ENCODE measurements around the gene GAL3ST2.

DNA sequence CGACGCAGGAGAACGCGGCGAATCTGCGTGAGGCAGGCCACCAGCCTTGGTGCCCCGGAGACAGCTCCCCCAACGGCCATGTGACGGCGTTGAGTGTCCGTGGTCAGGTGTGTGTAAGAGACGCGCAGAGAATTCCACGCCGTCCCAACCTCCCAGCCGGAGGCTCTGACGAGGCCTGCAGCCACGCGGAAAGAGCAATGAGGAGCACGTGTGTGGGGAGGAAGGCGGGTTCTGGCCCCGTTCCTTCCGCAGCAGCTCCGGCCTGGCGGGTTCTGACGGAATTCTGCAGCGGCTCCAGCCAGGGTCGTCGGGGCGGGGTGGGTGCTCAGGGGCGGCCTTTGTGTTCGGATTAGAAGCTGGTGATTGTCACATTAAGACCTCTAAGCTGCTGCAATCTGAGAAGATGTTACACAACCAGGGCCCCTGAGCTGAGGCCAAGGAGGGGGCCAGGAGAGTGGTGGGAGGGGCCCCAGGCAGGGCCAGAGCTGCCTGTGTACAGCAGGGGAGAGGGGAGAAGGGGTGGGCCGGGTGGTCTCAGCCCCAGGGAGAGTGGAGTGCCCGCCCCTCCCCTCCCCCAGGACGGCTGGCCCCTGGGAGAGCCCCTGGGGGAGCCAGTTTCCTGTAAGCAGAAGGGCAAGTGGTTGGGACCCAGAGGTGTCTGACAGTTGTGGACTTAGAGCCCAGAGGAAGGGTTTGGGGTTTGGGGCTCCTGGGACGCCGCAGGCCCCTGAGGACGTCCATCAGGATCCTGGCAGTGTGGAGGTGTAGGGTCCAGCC, 5.1 kb upstream of the GAL3ST2 start:
- TF ChIP-seq POLR2A (IDR thresholded peaks at IDR 0.05), result no peak
- TF ChIP-seq, protein P1, sequence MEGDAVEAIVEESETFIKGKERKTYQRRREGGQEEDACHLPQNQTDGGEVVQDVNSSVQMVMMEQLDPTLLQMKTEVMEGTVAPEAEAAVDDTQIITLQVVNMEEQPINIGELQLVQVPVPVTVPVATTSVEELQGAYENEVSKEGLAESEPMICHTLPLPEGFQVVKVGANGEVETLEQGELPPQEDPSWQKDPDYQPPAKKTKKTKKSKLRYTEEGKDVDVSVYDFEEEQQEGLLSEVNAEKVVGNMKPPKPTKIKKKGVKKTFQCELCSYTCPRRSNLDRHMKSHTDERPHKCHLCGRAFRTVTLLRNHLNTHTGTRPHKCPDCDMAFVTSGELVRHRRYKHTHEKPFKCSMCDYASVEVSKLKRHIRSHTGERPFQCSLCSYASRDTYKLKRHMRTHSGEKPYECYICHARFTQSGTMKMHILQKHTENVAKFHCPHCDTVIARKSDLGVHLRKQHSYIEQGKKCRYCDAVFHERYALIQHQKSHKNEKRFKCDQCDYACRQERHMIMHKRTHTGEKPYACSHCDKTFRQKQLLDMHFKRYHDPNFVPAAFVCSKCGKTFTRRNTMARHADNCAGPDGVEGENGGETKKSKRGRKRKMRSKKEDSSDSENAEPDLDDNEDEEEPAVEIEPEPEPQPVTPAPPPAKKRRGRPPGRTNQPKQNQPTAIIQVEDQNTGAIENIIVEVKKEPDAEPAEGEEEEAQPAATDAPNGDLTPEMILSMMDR (IDR thresholded peaks at IDR 0.05), result no peak
- TF ChIP-seq EP300 (IDR thresholded peaks at IDR 0.05; ENCODE audit: low read depth), result no peak
